Left colon (tissue), 2 donors: ENCODE results near the gene FBXL19. TPM values are rescaled to one million over a fixed set of nuclear protein-coding genes. Genes with fewer than 3 reads are reported as not detected.

Experiments
- ATAC-seq: fragments of 200-7000 bp; cut with Tn5 transposase; one replicate; pipeline ENCODE4 v1.9.1; 2020; ENCODE audit warnings: mild to moderate bottlenecking, moderate library complexity
- DNase-seq, 2 donors: peaks; one replicate each; pipeline ENCODE4 v3.0.0-alpha.2; 2020
- intact Hi-C, 2 donors: fragments of 100-400 bp; cut with DNase I in 1 of 2; cut with micrococcal nuclease in 1 of 2; formaldehyde crosslinking; loops; one replicate each; pipeline versions ENCODE4 v1.11.2 to v1.14.0; 2022; cut with DNase I, micrococcal nuclease
- total RNA-seq, 2 donors: library from RNA; stranded (reverse); fragmentation: NEBNext Ultra II Directional; extraction: Animal tissue kit (Norgen Biotek cat#: 25700); gene quantifications; one replicate each; pipeline ENCODE4 v1.2.1, GENCODE V29; 2021
- donor health status: DM: no; HTN: no; CAD: no.
- donor health status: DM: yes; HTN: yes; CAD: no.

Gene FBXL19
- total RNA-seq, 2 donors from 2014 or later = 20.5 to 24.4 TPM

DNA sequence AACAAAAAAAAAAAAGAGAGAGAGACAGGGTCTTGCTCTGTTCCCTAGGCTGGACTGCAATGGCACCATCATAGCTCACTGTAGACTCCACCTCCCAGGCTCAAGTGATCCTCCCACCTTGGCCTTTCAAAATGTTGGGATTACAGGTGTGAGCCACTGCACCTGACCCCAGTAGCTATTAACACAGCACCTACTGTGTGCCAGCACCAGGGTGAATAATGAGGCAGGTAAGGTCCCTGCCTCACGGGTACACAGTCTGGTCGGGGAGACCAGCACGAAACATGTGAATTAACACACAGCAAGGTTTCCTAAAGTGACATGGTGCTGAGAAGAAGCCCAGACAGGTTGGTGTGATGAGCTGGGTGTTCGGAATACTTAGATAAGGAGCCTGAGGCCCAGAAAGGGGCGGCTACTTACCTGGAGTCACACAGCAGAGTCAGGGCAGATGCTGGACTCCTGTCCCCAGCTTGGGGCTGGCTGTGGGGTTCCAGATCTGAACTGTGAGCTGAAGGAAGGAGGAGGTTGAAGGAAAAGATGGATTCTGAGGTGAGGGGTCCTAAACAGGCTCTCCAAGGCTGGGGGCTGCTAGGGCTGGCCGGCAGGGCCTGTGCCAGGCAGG, 10.5 kb upstream of the FBXL19 start:
- intact Hi-C loops = loop anchor here in 1 of 2 donors (10.0 kb wide), 1 partner anchor 68 kb away; no protein-coding TSS in a partner anchor
- DNase-seq = no peak
- ATAC-seq = no peak

DNA sequence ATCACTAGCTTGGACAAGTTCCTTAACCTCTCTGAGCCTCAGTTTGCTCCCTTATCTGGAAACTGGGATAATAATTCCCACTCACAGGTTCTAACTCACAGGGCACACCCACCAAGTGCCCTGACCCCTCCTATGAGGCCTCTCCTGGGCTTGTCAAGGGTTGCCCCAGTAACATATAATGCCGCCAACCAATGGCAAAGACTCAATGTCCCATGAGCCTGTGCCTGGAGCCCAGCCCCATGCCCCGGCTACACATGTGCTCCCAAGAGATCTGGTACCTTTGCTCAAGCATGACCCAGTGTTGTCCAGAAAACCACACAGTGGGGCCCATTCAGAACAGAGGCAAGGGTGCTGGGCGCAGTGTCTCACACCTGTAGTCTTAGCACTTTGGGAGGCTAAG, 8.5 kb upstream of the FBXL19 start:
- intact Hi-C loops = loop anchor here in 1 of 2 donors (10.0 kb wide), 1 partner anchor 70 kb away; no protein-coding TSS in a partner anchor
- DNase-seq (no peak), ATAC-seq (no peak)

DNA sequence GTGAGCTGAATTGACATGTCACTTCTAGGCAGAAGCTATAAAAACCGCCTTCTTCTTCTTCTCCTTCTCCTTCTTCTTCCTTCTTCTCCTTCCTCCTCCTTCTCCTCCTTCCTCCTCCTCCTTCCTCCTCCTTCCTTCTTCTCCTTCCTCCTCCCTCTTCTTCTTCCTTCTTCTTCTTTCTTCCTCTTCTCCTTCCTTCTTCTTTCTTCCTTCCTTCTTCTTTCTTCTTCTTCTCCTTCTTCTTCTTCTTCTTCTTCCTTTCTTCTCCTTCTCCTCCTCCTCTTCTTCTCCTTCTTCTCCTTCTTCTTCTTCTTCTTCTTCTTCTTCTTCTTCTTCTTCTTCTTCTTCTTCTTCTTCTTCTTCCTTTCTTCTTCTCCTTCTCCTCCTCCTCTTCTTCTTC, 4.8 kb upstream of the FBXL19 start:
- intact Hi-C loops = loop anchor here in 1 of 2 donors (10.0 kb wide), 1 partner anchor 74 kb away; no protein-coding TSS in a partner anchor
- ATAC-seq = no peak
- no peak for DNase-seq

DNA sequence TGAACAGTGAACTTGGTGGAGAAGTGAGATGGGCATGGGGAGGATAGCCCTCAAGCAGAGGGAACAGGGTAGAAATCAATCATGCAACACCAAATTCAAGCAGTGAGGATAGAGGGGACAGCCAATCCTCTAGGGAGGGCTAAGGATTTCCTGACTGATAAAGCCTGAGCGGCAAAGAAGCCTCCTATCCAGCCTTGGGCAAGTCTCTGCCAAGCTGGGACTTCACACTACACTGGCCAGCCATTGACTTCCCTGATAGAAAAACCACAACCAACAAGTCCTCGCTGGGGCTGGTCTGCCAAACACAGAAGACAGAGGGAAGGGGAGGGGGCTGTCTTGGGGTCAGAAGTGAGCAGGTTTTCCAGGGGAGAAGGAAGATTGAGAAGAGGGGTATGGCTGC, 2.5 kb upstream of the FBXL19 start:
- intact Hi-C loops = loop anchor here in 1 of 2 donors (5.0 kb wide), 1 partner anchor 79 kb away; no protein-coding TSS in a partner anchor
- ATAC-seq (no peak), DNase-seq (no peak)

DNA sequence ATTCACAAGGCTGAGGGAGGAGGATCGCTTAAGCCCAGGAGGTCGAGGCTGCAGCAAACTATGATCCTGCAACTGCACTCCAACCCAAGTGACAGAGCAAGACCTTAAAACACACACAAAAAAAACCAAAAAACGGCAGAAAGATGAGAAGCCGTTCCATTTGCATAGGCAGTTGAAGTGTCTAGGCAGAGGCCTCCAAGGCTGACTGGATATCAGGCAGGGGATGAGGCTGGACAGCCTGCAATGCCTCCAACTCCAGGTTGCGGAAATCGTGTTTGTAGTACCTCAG, 2.0 kb upstream of the FBXL19 start:
- no peak for ATAC-seq
- DNase-seq = no peak
- intact Hi-C loops = loop anchor here in 1 of 2 donors (5.0 kb wide), 1 partner anchor 79 kb away; no protein-coding TSS in a partner anchor

DNA sequence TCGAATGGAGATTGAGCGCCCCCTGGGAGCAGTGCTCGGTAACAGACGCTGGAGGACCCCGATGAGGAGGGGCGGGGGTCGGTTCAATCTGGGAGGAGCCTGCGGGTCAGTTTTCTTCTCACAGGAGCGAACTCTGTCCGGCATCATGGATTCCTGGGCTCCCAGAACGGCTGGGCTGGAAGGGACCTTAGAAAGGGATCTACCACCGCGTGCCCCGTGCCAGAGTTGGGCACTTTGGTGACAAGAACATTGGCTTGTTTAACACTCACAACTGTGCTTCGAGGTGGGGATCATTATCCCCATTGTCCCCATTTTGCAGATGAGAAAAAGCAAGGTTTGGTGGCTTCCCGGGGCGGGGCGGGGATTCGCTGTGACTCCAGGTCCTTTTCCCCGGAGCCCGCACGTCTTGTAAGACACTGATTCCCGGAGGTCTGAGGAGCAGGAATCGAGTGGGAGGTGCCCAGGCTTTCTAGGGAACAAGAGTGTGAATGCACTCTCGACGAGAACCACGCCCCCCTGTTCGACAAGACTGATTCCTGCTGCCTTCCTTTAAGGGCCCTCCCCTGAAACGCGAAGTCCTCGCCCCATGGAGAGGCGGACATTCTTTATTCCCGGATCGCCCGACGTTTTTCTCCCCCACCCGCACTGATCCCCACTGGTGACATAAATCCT, 1.5 kb upstream of the FBXL19 start:
- ATAC-seq (peak; percentile 40), DNase-seq (peak; percentile 94 to 95)
- intact Hi-C loops = loop anchor here in 1 of 2 donors (5.0 kb wide), 1 partner anchor 80 kb away; no protein-coding TSS in a partner anchor

DNA sequence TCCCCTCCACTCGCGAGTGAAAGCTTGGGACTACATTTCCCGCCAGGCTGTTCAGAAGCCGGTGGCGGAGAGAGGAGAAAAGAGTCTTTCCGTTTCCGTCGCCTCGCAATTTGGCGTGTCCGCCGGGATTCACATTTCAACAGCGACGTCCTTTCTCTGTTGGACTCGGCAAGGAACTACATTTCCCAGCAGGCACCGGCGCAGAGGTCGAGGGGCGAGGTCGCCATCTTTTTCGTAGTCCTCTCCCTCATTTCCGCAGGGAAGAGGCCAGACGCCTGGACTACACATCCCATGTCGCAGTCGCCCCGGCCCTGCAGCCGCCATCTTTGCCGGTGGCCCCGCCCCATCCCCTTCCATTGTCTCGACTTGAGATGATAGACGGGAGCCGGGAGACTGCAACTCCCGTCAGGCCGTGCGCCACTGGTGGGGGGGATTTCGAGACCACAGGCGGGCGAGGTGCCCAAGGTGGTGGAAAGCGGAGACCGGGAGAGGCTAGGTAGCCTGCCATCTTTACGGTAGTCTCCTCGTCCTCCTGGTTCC, 882 bp upstream of the FBXL19 start:
- intact Hi-C loops = loop anchor here in 1 of 2 donors (5.0 kb wide), 1 partner anchor 80 kb away; no protein-coding TSS in a partner anchor
- DNase-seq (peak; percentile 99 to 100), ATAC-seq (peak; percentile 72)

DNA sequence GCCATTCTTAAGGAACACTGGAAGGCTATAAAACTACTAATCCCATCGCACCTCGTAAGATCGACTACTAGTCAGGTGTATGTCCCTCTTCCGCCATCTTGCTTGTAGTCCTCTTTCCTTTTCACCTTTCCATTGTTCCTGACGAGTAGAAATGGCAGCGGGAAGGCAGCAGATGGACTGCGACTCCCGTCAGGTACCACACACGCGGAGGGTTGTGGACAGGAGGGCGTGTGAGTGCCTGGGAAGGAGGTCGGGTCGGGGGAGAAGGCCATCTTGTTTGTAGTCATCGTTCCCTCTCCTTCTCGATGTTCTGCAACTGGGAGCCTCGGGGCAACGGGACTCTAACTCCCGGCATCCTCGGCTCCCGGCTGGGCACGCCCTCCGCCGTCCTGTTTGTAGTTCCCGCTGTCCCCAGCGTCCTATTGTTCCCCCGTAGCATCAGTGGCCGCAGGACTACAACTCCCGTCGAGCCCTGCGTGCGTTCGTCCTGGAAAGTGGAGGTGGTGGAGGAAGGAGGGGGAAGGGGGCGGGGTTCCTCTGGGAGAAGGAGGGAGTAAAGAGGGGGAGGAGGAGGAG, 324 bp upstream of the FBXL19 start:
- intact Hi-C loops = loop anchor here in 1 of 2 donors (5.0 kb wide), 1 partner anchor 81 kb away; no protein-coding TSS in a partner anchor
- ATAC-seq (peak; percentile 70), DNase-seq (peak; percentile 99 to 100)

DNA sequence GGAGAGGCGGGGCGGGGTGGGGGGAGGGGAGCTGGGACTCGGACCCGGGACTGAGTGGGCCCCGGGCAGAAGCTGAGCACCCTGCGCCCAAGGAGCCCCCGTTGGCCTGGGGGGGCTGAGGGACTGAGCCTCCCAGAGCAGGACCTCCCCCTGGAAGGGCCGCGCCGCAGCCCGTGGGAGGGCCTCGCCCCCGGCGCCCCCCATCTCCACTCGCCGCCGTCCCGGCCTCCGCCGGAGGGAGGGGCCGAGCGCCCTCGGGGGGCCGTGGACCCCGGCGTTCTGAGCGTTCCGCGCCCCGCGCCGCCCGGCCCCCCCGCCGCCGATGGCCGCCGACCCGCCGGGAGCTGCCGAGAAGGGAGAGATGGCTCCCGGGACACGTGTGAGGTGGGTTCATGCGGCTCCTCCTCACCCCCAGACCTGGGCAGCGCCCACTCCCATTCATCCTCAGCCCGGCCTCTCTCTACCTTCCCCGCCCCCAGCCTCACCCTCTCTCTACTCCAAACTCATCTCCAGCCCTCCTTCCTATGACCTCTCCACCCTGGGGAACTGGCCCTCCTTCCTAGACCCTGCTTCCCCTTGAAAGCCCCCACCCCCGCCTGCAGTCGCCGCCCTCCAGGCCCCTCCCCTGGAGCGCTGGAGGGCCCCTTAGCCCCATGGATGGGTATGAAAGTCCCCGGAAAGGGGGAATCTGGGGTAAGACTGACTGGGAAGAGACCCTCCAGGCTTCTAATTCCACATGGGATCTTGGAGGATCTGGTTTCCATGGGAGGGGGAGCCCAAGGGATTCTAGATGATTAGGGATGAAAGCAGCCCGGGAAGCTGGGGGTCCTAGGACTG, 922 bp downstream of the FBXL19 start:
- ATAC-seq (no peak), DNase-seq (peak in 1 of 2 donors; percentile 48)
- intact Hi-C loops = loop anchor here in 1 of 2 donors (5.0 kb wide), 1 partner anchor 82 kb away; no protein-coding TSS in a partner anchor

DNA sequence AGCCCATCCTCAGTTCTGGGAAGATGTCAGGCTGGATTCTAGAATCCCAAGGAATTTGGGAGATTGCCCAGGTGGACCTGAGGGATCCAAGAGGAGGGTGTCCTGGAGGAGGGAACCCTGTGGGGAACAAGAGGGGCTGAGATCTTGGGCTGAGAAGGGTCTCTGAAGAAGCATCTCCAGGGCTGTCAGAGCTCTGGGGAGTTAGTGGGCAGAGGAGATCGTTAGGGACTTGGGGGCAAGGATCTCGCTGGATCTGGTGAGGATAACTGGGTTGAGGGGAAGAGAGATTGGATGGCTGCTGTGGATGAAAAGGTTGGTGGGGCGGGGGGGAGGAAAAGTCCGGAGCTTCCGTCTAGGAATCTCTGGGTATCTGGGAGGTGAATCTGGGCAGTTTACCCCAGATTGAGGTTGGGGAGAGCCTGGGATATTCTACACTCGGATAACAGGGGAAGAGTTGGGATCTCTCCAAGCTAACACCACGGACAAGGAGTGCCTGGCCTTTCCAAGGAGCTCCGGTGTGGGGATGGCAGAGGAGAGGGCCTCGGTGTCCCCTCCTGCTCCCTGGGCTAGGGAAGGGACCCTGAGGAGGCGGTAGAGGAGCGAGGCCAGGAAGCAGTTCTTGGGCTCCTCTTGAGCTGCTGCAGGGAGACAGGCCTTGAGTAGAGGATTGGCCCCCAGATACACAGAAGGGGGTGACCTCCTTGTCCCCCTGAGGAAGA, 1.7 kb downstream of the FBXL19 start:
- intact Hi-C loops = loop anchor here in 1 of 2 donors (5.0 kb wide), 1 partner anchor 83 kb away; no protein-coding TSS in a partner anchor
- DNase-seq (no peak), ATAC-seq (no peak)

DNA sequence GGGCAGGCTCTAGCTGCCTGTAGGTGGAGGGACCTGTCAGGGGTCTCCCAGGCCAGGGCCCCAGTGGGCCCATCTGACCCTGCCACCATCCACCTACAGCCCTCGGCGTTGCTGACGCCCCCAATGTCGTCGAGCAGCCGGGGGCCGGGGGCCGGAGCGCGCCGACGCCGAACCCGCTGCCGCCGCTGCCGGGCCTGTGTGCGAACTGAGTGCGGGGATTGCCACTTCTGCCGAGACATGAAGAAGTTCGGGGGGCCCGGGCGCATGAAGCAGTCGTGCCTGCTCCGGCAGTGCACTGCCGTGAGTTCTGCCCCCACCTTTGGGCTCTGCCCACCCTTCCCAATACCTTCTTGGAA, 2.2 kb downstream of the FBXL19 start:
- intact Hi-C loops = no loop called here
- DNase-seq (no peak), ATAC-seq (no peak)

DNA sequence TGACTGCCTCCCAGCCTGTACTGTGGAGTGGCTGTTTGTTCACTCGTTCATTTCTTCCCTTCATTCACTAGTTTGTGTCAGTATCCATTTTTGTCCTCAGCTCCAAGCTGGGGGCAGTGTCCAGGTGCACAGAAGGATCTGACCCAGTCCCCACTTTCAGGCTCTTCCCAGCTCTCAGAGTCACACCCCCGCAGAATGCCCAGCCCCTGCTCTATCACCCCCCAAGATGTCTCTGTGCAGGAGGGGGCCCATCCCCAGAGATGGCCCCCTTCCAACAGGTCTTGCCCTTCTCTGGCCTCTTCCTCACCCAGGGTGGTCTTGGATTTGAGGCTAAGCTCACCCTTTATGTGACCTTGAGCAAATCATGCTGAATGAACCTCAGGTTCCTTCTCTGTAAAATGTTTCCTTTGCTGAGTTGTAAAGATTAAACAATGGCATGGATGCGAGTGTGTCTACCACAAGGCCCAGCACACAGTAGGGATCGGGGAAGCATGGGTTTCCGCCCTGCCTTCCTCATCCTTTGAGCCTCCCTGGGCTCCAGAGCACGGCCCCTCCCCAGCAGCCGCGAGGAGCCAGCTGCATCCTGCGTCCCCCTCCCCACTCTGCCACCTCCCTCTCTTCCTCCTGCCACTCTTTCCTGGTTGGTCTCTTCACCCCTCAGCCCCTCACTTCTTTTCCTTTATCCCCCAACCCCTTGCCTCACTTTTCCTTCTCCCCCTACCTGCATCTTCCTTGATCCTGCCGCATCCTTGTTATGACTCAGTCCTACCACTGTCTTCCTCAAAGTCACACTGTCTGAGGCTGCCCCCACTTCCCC, 2.8 kb downstream of the FBXL19 start:
- no peak for DNase-seq
- intact Hi-C loops = no loop called here
- ATAC-seq = no peak

DNA sequence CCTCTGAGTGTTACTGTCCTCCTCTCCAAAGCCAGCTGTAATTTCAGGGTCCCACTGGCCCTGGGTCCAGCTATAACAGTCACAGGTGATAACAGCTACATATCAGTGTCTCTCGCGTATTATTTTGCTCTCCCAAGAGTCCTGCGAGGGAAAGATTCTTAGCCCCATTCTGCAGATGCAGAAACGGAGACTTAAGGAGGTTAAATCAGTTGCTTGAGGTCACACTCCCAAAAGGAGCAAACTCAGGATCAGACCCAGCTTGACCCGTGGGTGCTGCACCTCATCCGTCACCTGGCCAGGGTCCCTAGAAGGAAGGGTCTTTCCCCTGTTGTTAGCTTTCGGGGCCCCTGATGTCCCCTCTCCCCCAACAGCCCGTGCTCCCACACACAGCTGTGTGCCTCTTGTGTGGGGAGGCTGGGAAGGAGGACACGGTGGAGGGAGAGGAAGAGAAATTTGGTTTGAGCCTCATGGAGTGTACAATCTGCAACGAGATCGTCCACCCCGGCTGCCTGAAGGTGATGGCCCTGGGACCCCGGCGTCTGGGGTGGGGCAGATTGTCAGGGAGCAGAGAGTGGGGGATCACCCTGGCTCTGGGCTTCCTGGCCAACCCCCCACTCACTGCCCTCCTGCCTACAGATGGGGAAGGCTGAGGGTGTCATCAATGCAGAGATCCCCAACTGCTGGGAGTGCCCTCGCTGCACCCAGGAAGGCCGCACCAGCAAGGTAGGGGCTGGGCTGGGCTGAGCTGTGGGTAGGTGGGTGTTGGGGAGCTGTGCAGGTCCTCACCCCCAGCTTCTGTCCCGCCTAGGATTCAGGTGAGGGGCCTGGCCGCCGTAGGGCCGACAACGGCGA, 3.8 kb downstream of the FBXL19 start:
- ATAC-seq = no peak
- intact Hi-C loops = no loop called here
- DNase-seq = no peak

DNA sequence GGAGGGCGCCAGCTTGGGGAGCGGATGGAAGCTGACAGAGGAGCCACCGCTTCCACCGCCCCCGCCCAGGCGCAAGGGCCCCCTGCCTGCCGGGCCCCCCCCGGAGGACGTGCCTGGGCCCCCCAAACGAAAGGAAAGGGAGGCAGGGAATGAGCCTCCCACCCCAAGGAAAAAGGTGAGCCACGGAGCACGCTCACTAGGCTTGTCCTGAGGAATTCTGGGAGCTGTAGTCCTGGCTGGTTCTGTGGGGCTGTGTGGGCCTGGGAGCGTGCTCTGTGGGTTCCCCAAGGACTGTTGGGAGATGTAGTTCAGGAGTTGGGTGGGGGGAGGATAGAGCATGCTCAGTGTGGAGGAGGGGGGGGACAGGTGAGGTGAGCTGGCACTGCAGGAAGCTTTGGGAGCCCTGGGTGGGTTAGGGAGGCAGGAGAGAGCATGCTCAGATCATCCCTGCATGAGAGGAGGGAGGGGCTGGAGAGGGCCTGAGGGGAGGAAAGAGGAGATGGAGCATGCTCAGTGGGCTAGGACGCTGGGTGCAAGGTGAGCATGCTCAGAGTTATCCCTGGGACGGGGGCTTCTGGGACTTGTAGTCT, 4.5 kb downstream of the FBXL19 start:
- ATAC-seq (no peak), DNase-seq (peak in 1 of 2 donors; percentile 47)
- intact Hi-C loops = no loop called here

DNA sequence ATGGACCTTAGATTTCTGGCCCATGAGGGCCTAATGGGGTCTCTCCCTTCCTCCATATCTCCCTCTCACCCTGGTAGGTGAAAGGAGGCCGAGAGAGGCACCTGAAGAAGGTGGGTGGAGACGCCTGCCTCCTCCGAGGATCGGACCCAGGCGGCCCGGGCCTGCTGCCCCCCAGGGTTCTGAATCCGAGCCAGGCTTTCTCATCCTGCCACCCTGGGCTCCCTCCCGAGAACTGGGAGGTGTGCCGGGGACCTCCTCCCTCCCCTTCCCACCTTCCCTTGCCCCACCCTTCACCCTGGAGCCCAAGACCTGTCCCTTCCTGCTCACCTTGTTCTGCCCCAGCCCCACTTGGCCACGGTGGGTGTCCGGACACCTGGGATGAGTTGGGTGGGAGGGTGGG, 5.0 kb downstream of the FBXL19 start:
- DNase-seq = no peak
- intact Hi-C loops = no loop called here
- no peak for ATAC-seq

DNA sequence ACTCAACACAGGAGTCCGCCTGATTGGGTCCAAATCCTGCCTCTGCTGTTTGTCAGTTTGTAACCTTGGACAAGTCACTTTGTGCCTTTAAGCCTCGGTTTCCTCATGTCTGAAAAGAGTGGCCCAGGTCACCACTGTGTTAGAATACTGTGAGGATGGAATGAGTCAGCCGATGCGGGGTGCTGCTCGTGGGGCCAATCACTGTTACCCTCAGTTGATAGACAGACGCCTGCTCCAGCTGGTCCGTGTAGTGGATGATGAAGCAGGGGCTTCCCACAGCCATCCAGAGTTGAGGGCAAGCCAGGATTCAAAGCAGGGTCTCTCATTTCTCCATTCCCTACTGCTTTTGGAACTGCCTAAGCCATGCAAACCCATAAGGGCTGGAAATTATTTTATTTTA, 5.8 kb downstream of the FBXL19 start:
- intact Hi-C loops = no loop called here
- no peak for ATAC-seq
- no peak for DNase-seq
